Nephron (organoid): ENCODE data around the gene CACNA2D4.

Experiments
- H3K27ac Mint-ChIP-seq, 3 experiments: 2 replicates each; pipeline ENCODE4 v1.8.0; 2020; ENCODE audit warnings: mixed read lengths in 3 of 3, mild to moderate bottlenecking in 2 of 3, moderate library complexity in 1 of 3
- H3K27me3 Mint-ChIP-seq: 2 replicates; pipeline ENCODE4 v1.8.0; 2021; ENCODE audit warnings: low read depth, mild to moderate bottlenecking, moderate library complexity, mixed read lengths
- H3K36me3 Mint-ChIP-seq: 2 replicates; pipeline ENCODE4 v1.8.0; 2020; ENCODE audit warnings: low read depth, mixed read lengths
- H3K4me1 Mint-ChIP-seq: 2 replicates; pipeline ENCODE4 v1.8.0; 2020; ENCODE audit warnings: mixed read lengths
- H3K4me3 Mint-ChIP-seq, 3 experiments: 2 replicates each; pipeline ENCODE4 v1.8.0; 2020; ENCODE audit warnings: mild to moderate bottlenecking in 3 of 3, mixed read lengths in 3 of 3, moderate library complexity in 2 of 3
- H3K9me3 Mint-ChIP-seq: 2 replicates; pipeline ENCODE4 v1.8.0; 2020; ENCODE audit warnings: mixed read lengths
- CTCF ChIP-seq, 3 experiments: fragments of 200-600 bp; sonication (generic); IDR thresholded peaks; one replicate each; pipeline ENCODE4 v1.5.0; 2021; ENCODE audit warnings: antibody characterized with exemption in 3 of 3; ENCODE audit not compliant: unreplicated experiment in 3 of 3

The CACNA2D4 gene

GRCh38 chr12:1872001-1872400, 46.5 kb downstream of the CACNA2D4 start:
- Mint-ChIP-seq H3K36me3 (no peaks in the 10 kb centered on the region), H3K4me3 (no peak overlapping the region), H3K27me3 (peaks cover 28% of the 10 kb centered on the region), H3K4me1 (no peaks in the 10 kb centered on the region), H3K9me3 (peaks cover 15% of the 10 kb centered on the region), H3K27ac (no peak overlapping the region)
- TF ChIP-seq CTCF (IDR thresholded peaks at IDR 0.05; ENCODE audit: unreplicated experiment in 3 of 3): no peak

GRCh38 chr12:1870998-1871917, 47.2 kb downstream of the CACNA2D4 start:
- Mint-ChIP-seq H3K36me3 (no peaks in the 10 kb centered on the region), H3K27me3 (peaks cover 28% of the 10 kb centered on the region), H3K4me1 (no peaks in the 10 kb centered on the region), H3K9me3 (peaks cover 15% of the 10 kb centered on the region), H3K27ac (no peak overlapping the region), H3K4me3 (no peak overlapping the region)
- TF ChIP-seq CTCF (IDR thresholded peaks at IDR 0.05; ENCODE audit: unreplicated experiment in 3 of 3): no peak

GRCh38 chr12:1870086-1870485, 48.4 kb downstream of the CACNA2D4 start:
- TF ChIP-seq CTCF (IDR thresholded peaks at IDR 0.05; ENCODE audit: unreplicated experiment in 3 of 3): no peak
- peaks cover 18% of the 10 kb centered on the region for H3K9me3 Mint-ChIP-seq
- H3K27me3 Mint-ChIP-seq: peaks cover 21% of the 10 kb centered on the region
- H3K4me3 Mint-ChIP-seq: no peak overlapping the region
- H3K27ac Mint-ChIP-seq: no peak overlapping the region
- no peaks in the 10 kb centered on the region for H3K4me1 Mint-ChIP-seq
- no peaks in the 10 kb centered on the region for H3K36me3 Mint-ChIP-seq

GRCh38 chr12:1869145-1869544, 49.3 kb downstream of the CACNA2D4 start:
- TF ChIP-seq CTCF (IDR thresholded peaks at IDR 0.05; ENCODE audit: unreplicated experiment in 3 of 3): no peak

GRCh38 chr12:1865284-1865866, 53.1 kb downstream of the CACNA2D4 start:
- H3K4me3 Mint-ChIP-seq: no peak overlapping the region
- no peak overlapping the region for H3K27ac Mint-ChIP-seq
- H3K4me1 Mint-ChIP-seq: no peaks in the 10 kb centered on the region
- no peaks in the 10 kb centered on the region for H3K36me3 Mint-ChIP-seq
- H3K27me3 Mint-ChIP-seq: no peaks in the 10 kb centered on the region
- peaks cover 13% of the 10 kb centered on the region for H3K9me3 Mint-ChIP-seq
- no peak for TF ChIP-seq CTCF (IDR thresholded peaks at IDR 0.05; ENCODE audit: unreplicated experiment in 3 of 3)

More at GRCh38 chr12:1869145-1869544, 49.3 kb downstream of the CACNA2D4 start:
- H3K27ac Mint-ChIP-seq: no peak overlapping the region
- H3K4me3 Mint-ChIP-seq: no peak overlapping the region
- H3K27me3 Mint-ChIP-seq: peaks cover 19% of the 10 kb centered on the region
- no peaks in the 10 kb centered on the region for H3K36me3 Mint-ChIP-seq
- no peaks in the 10 kb centered on the region for H3K4me1 Mint-ChIP-seq
- peaks cover 18% of the 10 kb centered on the region for H3K9me3 Mint-ChIP-seq
